Measurements from ENCODE around the gene OR8J1.

The OR8J1 gene

DNA sequence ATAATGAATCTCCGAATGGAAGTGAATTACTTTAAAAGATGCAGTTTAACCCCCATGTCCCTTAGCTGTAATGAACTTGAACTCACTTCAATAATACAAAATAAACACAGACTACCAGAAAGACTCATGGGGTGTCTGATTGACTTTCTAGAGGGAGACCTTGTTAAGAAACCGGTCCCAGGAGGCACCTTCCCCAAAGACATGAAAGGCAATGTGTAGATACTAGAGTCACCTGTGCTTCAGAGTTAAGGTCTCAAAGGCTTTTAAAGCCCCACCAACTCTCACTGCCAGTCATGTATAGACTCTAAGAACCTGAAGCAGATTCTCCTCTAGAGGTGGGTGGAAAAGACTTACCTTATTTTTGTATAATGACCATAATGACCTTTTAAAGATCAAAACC lies at the start of gene OR8J1:
Gene OR8J1, plus strand, starts transcription at position 301 of the 400 bp plus-strand sequence. CDS start 5,956 bp downstream, outside the sequence.
- no peak for DNase-seq (ENCODE audit: extremely low spot score)
- ChIA-PET CTCF (no interaction called here), POLR2A (no interaction called here)
- TF ChIP-seq, protein P1, sequence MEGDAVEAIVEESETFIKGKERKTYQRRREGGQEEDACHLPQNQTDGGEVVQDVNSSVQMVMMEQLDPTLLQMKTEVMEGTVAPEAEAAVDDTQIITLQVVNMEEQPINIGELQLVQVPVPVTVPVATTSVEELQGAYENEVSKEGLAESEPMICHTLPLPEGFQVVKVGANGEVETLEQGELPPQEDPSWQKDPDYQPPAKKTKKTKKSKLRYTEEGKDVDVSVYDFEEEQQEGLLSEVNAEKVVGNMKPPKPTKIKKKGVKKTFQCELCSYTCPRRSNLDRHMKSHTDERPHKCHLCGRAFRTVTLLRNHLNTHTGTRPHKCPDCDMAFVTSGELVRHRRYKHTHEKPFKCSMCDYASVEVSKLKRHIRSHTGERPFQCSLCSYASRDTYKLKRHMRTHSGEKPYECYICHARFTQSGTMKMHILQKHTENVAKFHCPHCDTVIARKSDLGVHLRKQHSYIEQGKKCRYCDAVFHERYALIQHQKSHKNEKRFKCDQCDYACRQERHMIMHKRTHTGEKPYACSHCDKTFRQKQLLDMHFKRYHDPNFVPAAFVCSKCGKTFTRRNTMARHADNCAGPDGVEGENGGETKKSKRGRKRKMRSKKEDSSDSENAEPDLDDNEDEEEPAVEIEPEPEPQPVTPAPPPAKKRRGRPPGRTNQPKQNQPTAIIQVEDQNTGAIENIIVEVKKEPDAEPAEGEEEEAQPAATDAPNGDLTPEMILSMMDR (IDR thresholded peaks at IDR 0.05; ENCODE audit: control extremely low read depth, extremely low read depth, low read depth, missing control alignments): no peak

GRCh38 chr11:56307836-56308235 lies 46.3 kb upstream of the OR8J1 start:
- TF ChIP-seq, protein P1 (IDR thresholded peaks at IDR 0.05; ENCODE audit: control extremely low read depth, extremely low read depth, low read depth, missing control alignments): no peak
- DNase-seq (ENCODE audit: extremely low spot score): no peak
- CTCF ChIA-PET: no interaction called here
- POLR2A ChIA-PET: no interaction called here

GRCh38 chr11:56314844-56315243 lies 39.2 kb upstream of the OR8J1 start, which contains the start of gene OR8K3:
OR8K3 (plus strand) TSS chr11:56315144; CDS start chr11:56318307, 3,163 bp downstream.
- DNase-seq (ENCODE audit: extremely low spot score): no peak
- CTCF ChIA-PET: no interaction called here
- POLR2A ChIA-PET: no interaction called here
- TF ChIP-seq, protein P1 (IDR thresholded peaks at IDR 0.05; ENCODE audit: control extremely low read depth, extremely low read depth, low read depth, missing control alignments): no peak

GRCh38 chr11:56331861-56332491 lies 22.1 kb upstream of the OR8J1 start:
- TF ChIP-seq, protein P1 (IDR thresholded peaks at IDR 0.05; ENCODE audit: control extremely low read depth, extremely low read depth, low read depth, missing control alignments): no peak
- DNase-seq (ENCODE audit: extremely low spot score): no peak
- POLR2A ChIA-PET: no interaction called here
- CTCF ChIA-PET: no interaction called here

- TF ChIP-seq, protein P1 (IDR thresholded peaks at IDR 0.05; ENCODE audit: control extremely low read depth, extremely low read depth, low read depth, missing control alignments): no peak
- no peak for DNase-seq (ENCODE audit: extremely low spot score)
- CTCF ChIA-PET: no interaction called here
- POLR2A ChIA-PET: no interaction called here
Observed at GRCh38 chr11:56333156-56333555, 20.9 kb upstream of the OR8J1 start.

DNA sequence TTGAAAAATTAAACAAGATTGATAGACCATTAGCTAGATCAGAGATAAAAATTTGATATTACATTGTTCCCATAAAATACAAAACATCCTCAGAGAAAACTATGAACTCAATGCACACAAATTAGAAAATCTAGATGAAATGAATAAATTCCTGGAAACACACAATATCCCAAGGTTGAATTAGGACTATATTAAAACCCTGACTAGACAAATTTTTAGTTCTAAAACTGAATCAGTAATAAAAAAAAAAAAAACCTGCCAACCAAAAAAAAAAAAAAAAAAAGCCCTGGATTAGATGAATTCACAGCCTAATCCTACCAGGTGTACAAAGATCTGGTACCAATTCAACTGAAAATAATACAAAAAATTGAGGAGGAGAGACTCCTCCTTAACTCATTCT lies 13.8 kb upstream of the OR8J1 start:
- no peak for DNase-seq (ENCODE audit: extremely low spot score)
- CTCF ChIA-PET: no interaction called here
- POLR2A ChIA-PET: no interaction called here
- TF ChIP-seq, protein P1 (IDR thresholded peaks at IDR 0.05; ENCODE audit: control extremely low read depth, extremely low read depth, low read depth, missing control alignments): no peak

All from GM10248 (cell line).